CD4-positive, alpha-beta T cell treated with Interleukin-2 at 100 ng/mL for 4 hours (primary cell): ENCODE data around the gene S100Z.
"Not testable (repeated sequence)": the region's sequence is repeated elsewhere in the genome, so short reads cannot be mapped to it uniquely, and the experiment has no call there.

ENCODE experiments used
- DNase-seq: peaks from one replicate; pipeline ENCODE4 v3.0.0-alpha.2; 2020; ENCODE audit warnings: low spot score

The S100Z gene

GRCh38 chr5:76874088-76874581, 24.3 kb downstream of the S100Z start:
- DNase-seq, result no peak

DNA sequence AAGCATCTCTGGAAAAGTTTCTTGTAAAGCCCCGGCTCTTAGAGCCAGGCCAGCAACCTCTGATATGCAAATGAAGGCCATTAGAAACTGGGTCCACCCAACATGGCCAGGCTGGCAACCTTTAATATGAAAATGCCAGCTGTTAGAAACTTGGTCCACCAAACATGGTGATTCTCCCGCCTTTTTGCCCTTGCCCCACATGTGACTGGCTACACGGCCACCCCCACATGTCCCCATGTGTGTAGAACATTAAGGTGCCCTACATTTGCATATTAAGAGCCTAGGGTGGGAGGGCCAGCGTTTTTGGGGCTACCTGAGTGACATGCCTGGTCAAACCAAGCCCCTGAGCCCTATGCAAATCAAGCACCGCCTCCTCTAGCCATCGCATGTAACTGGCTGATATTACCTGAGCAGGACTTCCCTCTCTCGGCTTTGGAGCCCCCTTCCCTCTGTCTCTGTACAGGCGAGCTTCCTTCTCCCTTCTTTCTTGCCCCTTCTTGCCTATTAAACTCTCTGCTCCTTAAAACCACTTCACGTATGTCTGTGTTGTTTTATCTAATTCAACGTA, 39.0 kb downstream of the S100Z start:
- DNase-seq, result no peak

- no peak for DNase-seq
Observed at GRCh38 chr5:76893294-76893693, 43.5 kb downstream of the S100Z start.

DNA sequence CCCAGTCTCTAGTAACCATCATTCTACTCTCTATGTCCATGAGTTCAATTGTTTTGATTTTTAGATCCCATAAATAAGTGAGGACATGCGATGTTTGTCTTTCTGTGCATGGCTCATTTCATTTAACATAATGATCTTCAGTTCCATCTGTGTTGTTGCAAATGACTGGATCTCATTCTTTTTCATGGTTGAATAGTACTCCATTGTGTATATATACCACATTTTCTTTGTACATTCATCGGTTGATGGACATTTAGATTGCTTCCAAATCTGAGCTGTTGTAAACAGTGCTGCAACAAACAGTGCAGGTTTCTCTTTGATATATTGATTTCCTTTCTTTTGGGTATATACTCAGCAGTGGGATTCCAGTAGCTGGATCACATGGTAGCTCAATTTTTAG, 46.4 kb downstream of the S100Z start:
- DNase-seq, result no peak

- DNase-seq, result no peak
Observed at GRCh38 chr5:76901522-76901921, 51.7 kb downstream of the S100Z start.

DNA sequence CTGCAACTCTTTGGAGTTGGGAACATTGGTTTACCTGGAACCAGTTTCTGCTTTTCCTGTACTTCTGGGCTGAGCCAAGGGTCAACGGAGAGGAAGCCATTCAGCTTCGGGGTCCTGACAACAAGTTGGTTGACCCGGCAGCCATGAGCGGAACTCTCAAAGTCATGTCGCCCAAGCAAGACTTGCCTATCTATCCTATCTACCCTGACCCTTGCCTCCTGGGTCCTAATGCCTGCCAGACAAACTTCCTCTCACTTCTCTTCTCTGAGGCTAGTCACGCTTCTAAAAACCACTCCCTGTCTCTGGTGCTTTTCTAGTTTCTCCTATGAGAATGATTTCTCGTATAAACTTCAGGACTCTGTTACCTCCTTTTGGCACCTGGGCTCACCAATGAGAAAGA, 58.4 kb downstream of the S100Z start:
- no peak for DNase-seq

- DNase-seq, result not testable (repeated sequence)
Observed at GRCh38 chr5:76910344-76910933, 60.6 kb downstream of the S100Z start.

GRCh38 chr5:76914671-76915070, 64.9 kb downstream of the S100Z start:
- DNase-seq, result not testable (repeated sequence)

GRCh38 chr5:76918539-76918938, 68.7 kb downstream of the S100Z start:
- DNase-seq, result no peak

- no peak for DNase-seq
Observed at GRCh38 chr5:76920491-76920890, 70.7 kb downstream of the S100Z start.

GRCh38 chr5:76926329-76927105, 76.7 kb downstream of the S100Z start:
- DNase-seq, result no peak

DNA sequence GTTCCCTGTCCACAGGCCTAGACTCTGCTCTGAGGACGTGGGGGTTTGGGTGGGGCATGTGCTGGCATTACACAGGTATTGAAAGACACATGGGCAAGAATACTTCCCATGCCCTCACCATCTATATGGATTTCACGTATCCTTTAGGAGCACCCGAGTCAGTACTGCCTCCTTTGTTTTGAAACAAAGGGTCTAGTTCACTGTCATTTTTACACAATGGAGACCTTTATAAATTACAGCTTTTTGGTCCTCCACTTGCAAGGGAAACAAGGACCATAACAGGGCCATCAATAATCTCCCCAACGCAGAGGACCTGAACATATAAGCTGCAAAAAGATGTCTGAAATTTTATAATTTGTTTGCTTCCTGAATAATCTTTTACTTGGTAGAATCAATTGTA, 78.1 kb downstream of the S100Z start:
- DNase-seq, result no peak

DNA sequence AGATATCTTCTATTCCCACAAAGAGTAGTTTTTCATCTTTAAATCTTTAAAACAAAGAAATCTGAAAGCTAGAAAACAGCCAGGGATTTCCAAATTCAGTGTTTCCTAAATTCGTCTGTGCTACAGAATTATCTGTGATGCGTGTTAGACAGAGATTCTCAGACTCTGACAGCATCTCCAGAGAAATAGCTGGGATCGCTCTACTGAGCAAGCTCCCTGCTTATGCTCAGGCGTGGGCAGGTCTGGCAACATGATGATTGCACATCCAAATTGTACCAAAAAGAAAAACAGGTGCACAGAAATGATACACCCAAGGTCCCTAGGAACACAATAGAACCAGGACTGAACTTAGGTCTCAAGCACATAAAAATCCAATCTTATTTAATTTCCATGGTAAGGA, 80.3 kb downstream of the S100Z start:
- DNase-seq, result no peak

DNA sequence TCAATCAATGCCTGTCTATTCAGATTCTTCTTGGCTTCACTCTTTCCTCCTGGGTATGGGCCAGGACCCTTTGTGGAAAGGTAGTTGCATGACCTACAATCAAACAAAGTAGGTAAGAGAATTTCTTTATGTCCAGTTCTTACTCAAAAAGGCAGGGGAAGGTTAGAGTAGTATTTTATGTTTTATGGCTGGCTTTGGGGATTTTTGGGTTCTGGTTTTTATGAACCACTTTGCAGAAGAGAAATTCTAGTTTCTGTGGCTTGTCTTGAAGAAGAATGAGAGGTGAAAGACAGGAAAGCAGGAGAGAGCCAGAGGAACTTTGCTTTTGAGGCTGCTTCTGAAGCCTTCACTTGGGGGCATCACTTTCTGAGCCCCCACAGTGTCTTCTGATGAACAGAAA, 88.4 kb downstream of the S100Z start:
- no peak for DNase-seq

- DNase-seq, result no peak
Observed at GRCh38 chr5:76941000-76941399, 91.2 kb downstream of the S100Z start.

GRCh38 chr5:76941442-76941841, 91.6 kb downstream of the S100Z start:
- DNase-seq, result no peak

DNA sequence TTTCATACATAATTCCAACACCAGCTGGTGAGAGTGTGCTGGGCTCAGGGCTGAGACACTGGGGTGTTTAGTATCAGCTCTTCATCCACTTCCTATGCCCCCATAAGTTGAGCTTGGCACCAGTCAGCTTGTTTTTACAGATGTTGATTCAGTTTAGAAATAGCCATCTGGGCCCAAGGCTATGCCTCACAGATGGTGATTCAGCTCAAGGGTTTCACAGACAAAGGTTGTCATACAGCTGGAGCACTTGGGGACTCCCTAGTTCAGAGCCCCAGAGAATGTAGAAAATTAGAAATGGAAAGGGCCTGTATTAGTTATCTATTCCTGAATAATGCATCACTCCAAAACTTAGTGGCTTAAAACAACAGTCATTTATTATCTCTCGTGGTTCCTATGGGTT, 92.8 kb downstream of the S100Z start:
- no peak for DNase-seq

DNA sequence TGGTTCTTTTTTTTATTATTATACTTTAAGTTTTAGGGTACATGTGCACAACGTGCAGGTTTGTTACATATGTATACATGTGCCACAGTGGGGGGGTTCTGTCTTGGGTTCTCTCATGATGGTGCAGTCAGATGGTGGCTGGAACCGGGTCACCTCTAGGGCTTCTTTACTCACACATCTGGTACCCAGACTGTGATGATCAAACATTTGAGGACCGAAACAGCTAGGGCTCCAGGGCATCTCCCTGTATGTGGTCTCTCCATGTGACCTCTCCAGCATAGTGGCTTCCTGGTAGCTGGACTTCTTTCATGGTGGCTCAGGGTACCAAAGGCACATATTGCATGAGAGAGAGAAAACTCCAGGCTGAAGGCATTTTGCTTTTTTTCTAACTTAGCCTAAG, 93.2 kb downstream of the S100Z start:
- no peak for DNase-seq

DNA sequence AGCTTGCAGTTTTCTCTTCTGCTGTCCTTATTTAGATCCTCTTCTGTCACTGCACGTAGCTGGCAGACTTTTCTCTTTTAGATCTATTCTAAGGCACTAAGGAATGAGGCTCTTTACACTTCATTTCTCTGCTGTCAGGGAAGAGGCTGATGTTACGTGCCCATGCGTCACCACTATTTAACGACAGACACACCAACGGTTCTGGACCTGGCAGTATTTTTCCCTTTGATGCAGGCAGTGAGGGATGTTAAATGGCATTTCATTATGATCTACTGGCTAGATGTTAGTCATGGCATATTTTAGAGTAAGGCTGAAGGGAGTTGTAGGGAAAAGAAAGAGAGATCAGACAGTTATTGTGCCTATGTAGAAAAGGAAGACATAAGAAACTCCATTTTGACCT, 94.8 kb downstream of the S100Z start:
- DNase-seq, result no peak

- DNase-seq, result not testable (repeated sequence)
Observed at GRCh38 chr5:76945238-76945637, 95.4 kb downstream of the S100Z start.

- no peak for DNase-seq
Observed at GRCh38 chr5:76946090-76946489, 96.3 kb downstream of the S100Z start.

DNA sequence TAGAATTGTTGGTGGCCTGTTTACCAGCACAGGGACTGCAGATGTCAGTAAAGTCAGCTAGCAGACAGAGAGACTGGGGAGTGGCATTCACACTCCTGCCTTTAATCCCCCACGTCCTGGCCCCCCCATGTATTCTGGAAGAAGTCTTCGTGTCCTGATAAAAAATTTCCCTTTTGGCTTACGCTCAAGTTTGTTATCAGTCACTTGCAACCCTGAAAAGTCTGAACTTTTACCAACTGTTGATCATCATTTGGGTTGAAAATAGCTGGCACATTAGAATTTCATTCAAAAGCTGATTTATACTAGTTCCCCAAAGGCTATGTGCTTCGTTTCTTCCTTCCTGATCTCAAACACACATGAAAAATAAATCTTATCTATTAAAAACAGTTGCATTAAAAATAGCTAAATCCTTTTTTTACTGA, 97.3 kb downstream of the S100Z start:
- DNase-seq, result no peak

GRCh38 chr5:76952795-76953536, 103.2 kb downstream of the S100Z start, which contains the start of gene CRHBP:
Gene CRHBP, plus strand, starts transcription at chr5:76953045. Its CDS starts 90 bp downstream, at chr5:76953135.
- no peak for DNase-seq
